Prostate gland (tissue), 2 donors: Measurements from ENCODE around the gene UBE2H.

ENCODE experiments used
- POLR2AphosphoS5 ChIP-seq: sonication (generic); formaldehyde crosslinking; IDR thresholded peaks from one replicate; pipeline ENCODE4 v1.6.1; 2017; ENCODE audit warnings: antibody characterized with exemption
- TF ChIP-seq, protein P1 (sequence below), 4 experiments: fragments of 200-600 bp in 2 of 4; fragments of 450-650 bp in 2 of 4; sonication (generic) in 2 of 4; IDR thresholded peaks; 1 replicate in 3 of 4; 2 replicates in 1 of 4; pipeline ENCODE4 v1.5.1; 2016 to 2019; ENCODE audit warnings: antibody characterized with exemption in 4 of 4, mild to moderate bottlenecking in 2 of 4, moderate library complexity in 2 of 4

DNA sequence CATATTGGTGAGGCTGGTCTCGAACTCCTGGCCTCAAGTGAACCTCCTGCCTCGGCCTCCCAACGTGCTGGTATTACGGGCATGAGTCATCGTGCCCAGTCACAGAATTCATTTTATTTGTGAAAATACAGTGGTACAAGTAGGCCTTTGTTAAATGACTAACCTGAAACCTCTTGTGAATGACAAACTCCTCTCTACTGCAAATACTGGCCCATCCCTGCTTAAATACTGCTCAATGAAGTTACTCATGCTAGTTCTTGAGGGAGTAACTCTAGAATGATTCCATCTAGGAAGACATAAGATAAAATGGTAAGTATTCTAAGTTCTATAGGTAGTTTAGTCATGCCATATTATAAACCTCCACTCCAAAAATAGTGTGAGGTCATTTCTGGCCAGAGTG is 80.7 kb downstream of the UBE2H start:
- TF ChIP-seq, protein P1, sequence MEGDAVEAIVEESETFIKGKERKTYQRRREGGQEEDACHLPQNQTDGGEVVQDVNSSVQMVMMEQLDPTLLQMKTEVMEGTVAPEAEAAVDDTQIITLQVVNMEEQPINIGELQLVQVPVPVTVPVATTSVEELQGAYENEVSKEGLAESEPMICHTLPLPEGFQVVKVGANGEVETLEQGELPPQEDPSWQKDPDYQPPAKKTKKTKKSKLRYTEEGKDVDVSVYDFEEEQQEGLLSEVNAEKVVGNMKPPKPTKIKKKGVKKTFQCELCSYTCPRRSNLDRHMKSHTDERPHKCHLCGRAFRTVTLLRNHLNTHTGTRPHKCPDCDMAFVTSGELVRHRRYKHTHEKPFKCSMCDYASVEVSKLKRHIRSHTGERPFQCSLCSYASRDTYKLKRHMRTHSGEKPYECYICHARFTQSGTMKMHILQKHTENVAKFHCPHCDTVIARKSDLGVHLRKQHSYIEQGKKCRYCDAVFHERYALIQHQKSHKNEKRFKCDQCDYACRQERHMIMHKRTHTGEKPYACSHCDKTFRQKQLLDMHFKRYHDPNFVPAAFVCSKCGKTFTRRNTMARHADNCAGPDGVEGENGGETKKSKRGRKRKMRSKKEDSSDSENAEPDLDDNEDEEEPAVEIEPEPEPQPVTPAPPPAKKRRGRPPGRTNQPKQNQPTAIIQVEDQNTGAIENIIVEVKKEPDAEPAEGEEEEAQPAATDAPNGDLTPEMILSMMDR (IDR thresholded peaks at IDR 0.05) = no peak
- no peak for TF ChIP-seq POLR2AphosphoS5
